Hepatocyte (in vitro differentiated cells): Measurements from ENCODE around the gene HCN1. TPM values are rescaled to one million over a fixed set of nuclear protein-coding genes. Genes with fewer than 3 reads are reported as not detected.
"Not testable (repeated sequence)": the region's sequence is repeated elsewhere in the genome, so short reads cannot be mapped to it uniquely, and the experiment has no call there.

ENCODE experiments used
- DNase-seq: peaks from one replicate; pipeline ENCODE4 v3.0.0-alpha.2; 2016; ENCODE audit warnings: low spot score
- H2AFZ ChIP-seq: fragments of 200-600 bp; sonication (generic); 2 replicates; pipeline ENCODE4 v1.6.0; 2016; ENCODE audit warnings: antibody characterized with exemption, mild to moderate bottlenecking
- H3K27ac ChIP-seq: fragments of 200-600 bp; sonication (generic); 2 replicates; pipeline ENCODE4 v1.5.1; 2016; ENCODE audit warnings: mild to moderate bottlenecking
- H3K27me3 ChIP-seq: fragments of 200-600 bp; sonication (generic); 2 replicates; pipeline ENCODE4 v1.6.1; 2016
- H3K36me3 ChIP-seq: fragments of 200-600 bp; sonication (generic); replicated peaks from 2 replicates; pipeline ENCODE4 v1.5.1; 2016; ENCODE audit warnings: low read depth; ENCODE audit not compliant: insufficient read depth
- H3K4me1 ChIP-seq: fragments of 200-600 bp; sonication (generic); 2 replicates; pipeline ENCODE4 v1.5.1; 2016; ENCODE audit warnings: mild to moderate bottlenecking, moderate library complexity; ENCODE audit not compliant: insufficient read depth
- H3K4me2 ChIP-seq: fragments of 200-600 bp; sonication (generic); 2 replicates; pipeline ENCODE4 v1.6.0; 2016
- H3K4me3 ChIP-seq: fragments of 200-600 bp; sonication (generic); 2 replicates; pipeline ENCODE4 v1.5.1; 2016; ENCODE audit warnings: mild to moderate bottlenecking
- H3K79me2 ChIP-seq: fragments of 200-600 bp; sonication (generic); 2 replicates; pipeline ENCODE4 v1.6.0; 2017; ENCODE audit warnings: mild to moderate bottlenecking
- H3K9me2 ChIP-seq: fragments of 200-600 bp; sonication (generic); replicated peaks from 2 replicates; pipeline ENCODE4 v1.6.0; 2017; ENCODE audit warnings: mild to moderate bottlenecking; ENCODE audit not compliant: insufficient read depth
- H3K9me3 ChIP-seq: fragments of 200-600 bp; sonication (generic); 2 replicates; pipeline ENCODE4 v1.5.1; 2016; ENCODE audit warnings: low read depth, mild to moderate bottlenecking
- H4K20me1 ChIP-seq: fragments of 200-600 bp; sonication (generic); 2 replicates; pipeline ENCODE4 v1.6.0; 2016; ENCODE audit warnings: mild to moderate bottlenecking; ENCODE audit not compliant: insufficient read depth, poor library complexity, severe bottlenecking
- CTCF ChIP-seq: fragments of 200-600 bp; sonication (generic); IDR thresholded peaks from 2 replicates; pipeline ENCODE4 v1.5.1; 2016; ENCODE audit warnings: antibody characterized with exemption, mild to moderate bottlenecking; ENCODE audit not compliant: poor library complexity
- EZH2 ChIP-seq: fragments of 200-600 bp; sonication (generic); IDR thresholded peaks from 2 replicates; pipeline ENCODE4 v1.6.1; 2016; ENCODE audit warnings: antibody characterized with exemption, mild to moderate bottlenecking, borderline replicate concordance
- EZH2phosphoT487 ChIP-seq: fragments of 200-600 bp; sonication (generic); IDR thresholded peaks from one replicate; pipeline ENCODE4 v1.6.1; 2018; ENCODE audit warnings: antibody characterized with exemption, mild to moderate bottlenecking, low read depth, moderate library complexity; ENCODE audit not compliant: unreplicated experiment, severe bottlenecking
- WGBS: methylation state at CpG from one replicate; pipeline ENCODE4 v1.1.6; 2016; ENCODE audit warnings: low lambda C conversion rate; ENCODE audit errors: missing lambda C conversion rate; 5-methylcytosine and 5-hydroxymethylcytosine counted together
- polyA plus RNA-seq: library from polyadenylated mRNA; unstranded; fragments of >200 nt; fragmentation: Nextera tagmentation; extraction: Ambion mirVana; gene quantifications from 2 replicates; pipeline ENCODE4 v1.2.1, GENCODE V29; 2016
- total RNA-seq: library from RNA; depleted of rRNA; stranded (reverse); fragments of >200 nt; gene quantifications from 2 replicates; pipeline ENCODE4 v1.2.3, GENCODE V29; 2014

The HCN1 gene
- total and polyA plus RNA-seq, 2 experiments from 2014 or later = 0.57 TPM; not detected in 1

- no peak overlapping the region for H2AFZ ChIP-seq
- no peak overlapping the region for H3K27ac ChIP-seq
- 74% methylated on average over 3 of the region's 3 CpGs for WGBS
- H4K20me1 ChIP-seq = no peaks in the 10 kb centered on the region
- no peak overlapping the region for H3K4me3 ChIP-seq
- H3K9me3 ChIP-seq = no peaks in the 10 kb centered on the region
- no peaks in the 10 kb centered on the region for H3K9me2 ChIP-seq
- no peak overlapping the region for H3K4me2 ChIP-seq
- DNase-seq = peak; percentile 10
- H3K27me3 ChIP-seq = no peaks in the 10 kb centered on the region
- TF ChIP-seq CTCF (no peak), EZH2 (no peak), EZH2phosphoT487 (no peak)
- no peaks in the 10 kb centered on the region for H3K36me3 ChIP-seq
- H3K79me2 ChIP-seq = no peaks in the 10 kb centered on the region
- no peaks in the 10 kb centered on the region for H3K4me1 ChIP-seq
Measured at GRCh38 chr5:45491368-45491767, 204.8 kb downstream of the HCN1 start.

GRCh38 chr5:45484781-45485180 lies 211.4 kb downstream of the HCN1 start:
- DNase-seq = no peak
- Histone ChIP-seq H3K27ac (no peak overlapping the region), H3K9me2 (no peaks in the 10 kb centered on the region), H3K36me3 (no peaks in the 10 kb centered on the region), H3K27me3 (no peaks in the 10 kb centered on the region), H3K79me2 (no peaks in the 10 kb centered on the region), H4K20me1 (no peaks in the 10 kb centered on the region), H3K4me3 (no peak overlapping the region), H3K9me3 (no peaks in the 10 kb centered on the region), H2AFZ (no peak overlapping the region), H3K4me2 (no peak overlapping the region), H3K4me1 (no peaks in the 10 kb centered on the region)
- WGBS = 89% methylated on average over 2 of the region's 2 CpGs
- no peak for TF ChIP-seq CTCF
- no peak for TF ChIP-seq EZH2phosphoT487
- TF ChIP-seq EZH2 = no peak

- 47% methylated on average over 4 of the region's 4 CpGs for WGBS
- peak; percentile 47 for DNase-seq
Measured at GRCh38 chr5:45454114-45454513, 242.1 kb downstream of the HCN1 start.

GRCh38 chr5:45444856-45445255 lies 251.3 kb downstream of the HCN1 start:
- H3K4me3 ChIP-seq, H3K27ac ChIP-seq, H3K79me2 ChIP-seq, H3K36me3 ChIP-seq, H3K9me2 ChIP-seq, H3K27me3 ChIP-seq, H3K4me2 ChIP-seq, H2AFZ ChIP-seq, DNase-seq, H4K20me1 ChIP-seq, H3K4me1 ChIP-seq, H3K9me3 ChIP-seq: not testable (repeated sequence)
- WGBS = 89% methylated on average over 13 of the region's 15 CpGs

More at GRCh38 chr5:45454114-45454513, 242.1 kb downstream of the HCN1 start:
- no peaks in the 10 kb centered on the region for H3K27me3 ChIP-seq
- no peak overlapping the region for H3K4me3 ChIP-seq
- H3K27ac ChIP-seq = no peak overlapping the region
- H3K79me2 ChIP-seq = no peaks in the 10 kb centered on the region
- H3K9me2 ChIP-seq = no peaks in the 10 kb centered on the region
- H3K4me2 ChIP-seq = no peak overlapping the region
- H2AFZ ChIP-seq = no peak overlapping the region
- TF ChIP-seq EZH2 (no peak), EZH2phosphoT487 (no peak), CTCF (no peak)
- no peaks in the 10 kb centered on the region for H4K20me1 ChIP-seq
- H3K4me1 ChIP-seq = no peaks in the 10 kb centered on the region
- no peaks in the 10 kb centered on the region for H3K9me3 ChIP-seq
- no peaks in the 10 kb centered on the region for H3K36me3 ChIP-seq
